Measurements from ENCODE around the gene DENND1A.

DNA sequence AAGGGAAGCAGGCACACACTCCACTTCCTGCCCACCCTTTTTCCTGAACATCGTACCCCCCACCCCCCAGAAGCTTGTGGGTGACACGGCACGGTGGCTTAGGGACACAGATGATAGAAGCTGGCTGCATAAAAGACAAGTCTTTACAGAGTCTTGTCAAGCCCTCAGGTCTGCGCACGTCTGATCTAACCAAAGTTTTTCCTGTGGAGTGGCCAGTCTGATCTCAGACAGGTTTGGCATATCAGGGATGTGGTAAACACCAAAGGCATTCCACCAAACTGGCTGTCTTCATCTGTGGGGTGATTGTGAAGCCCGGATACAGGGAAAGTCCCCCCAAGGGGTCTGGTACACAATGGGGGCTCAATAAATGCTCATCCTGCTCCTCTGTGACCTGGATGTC, 523.9 kb downstream of the DENND1A start:
- TF ChIP-seq, protein P1, sequence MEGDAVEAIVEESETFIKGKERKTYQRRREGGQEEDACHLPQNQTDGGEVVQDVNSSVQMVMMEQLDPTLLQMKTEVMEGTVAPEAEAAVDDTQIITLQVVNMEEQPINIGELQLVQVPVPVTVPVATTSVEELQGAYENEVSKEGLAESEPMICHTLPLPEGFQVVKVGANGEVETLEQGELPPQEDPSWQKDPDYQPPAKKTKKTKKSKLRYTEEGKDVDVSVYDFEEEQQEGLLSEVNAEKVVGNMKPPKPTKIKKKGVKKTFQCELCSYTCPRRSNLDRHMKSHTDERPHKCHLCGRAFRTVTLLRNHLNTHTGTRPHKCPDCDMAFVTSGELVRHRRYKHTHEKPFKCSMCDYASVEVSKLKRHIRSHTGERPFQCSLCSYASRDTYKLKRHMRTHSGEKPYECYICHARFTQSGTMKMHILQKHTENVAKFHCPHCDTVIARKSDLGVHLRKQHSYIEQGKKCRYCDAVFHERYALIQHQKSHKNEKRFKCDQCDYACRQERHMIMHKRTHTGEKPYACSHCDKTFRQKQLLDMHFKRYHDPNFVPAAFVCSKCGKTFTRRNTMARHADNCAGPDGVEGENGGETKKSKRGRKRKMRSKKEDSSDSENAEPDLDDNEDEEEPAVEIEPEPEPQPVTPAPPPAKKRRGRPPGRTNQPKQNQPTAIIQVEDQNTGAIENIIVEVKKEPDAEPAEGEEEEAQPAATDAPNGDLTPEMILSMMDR (IDR thresholded peaks at IDR 0.05) = no peak
- TF ChIP-seq POLR2A (IDR thresholded peaks at IDR 0.05) = no peak
